Type B pancreatic cell (in vitro differentiated cells): Measurements from ENCODE around the gene CNN2. TPM values are rescaled to one million over a fixed set of nuclear protein-coding genes. Genes with fewer than 3 reads are reported as not detected.

ENCODE experiments used
- DNase-seq: peaks from one replicate; pipeline ENCODE4 v3.0.0; 2021; ENCODE audit warnings: mixed read lengths; ENCODE audit not compliant: unreplicated experiment; ENCODE audit errors: extremely low spot score
- H3K27ac Mint-ChIP-seq: 2 replicates; pipeline ENCODE4 v1.8.0; 2021; ENCODE audit warnings: mild to moderate bottlenecking, mixed read lengths
- H3K27me3 Mint-ChIP-seq: 2 replicates; pipeline ENCODE4 v1.8.0; 2021; ENCODE audit warnings: mixed read lengths
- H3K36me3 Mint-ChIP-seq: 2 replicates; pipeline ENCODE4 v1.8.0; 2021; ENCODE audit warnings: mixed read lengths
- H3K4me1 Mint-ChIP-seq: one replicate; pipeline ENCODE4 v1.8.0; 2021; ENCODE audit warnings: mixed read lengths; ENCODE audit not compliant: unreplicated experiment
- H3K4me3 Mint-ChIP-seq: 2 replicates; pipeline ENCODE4 v1.8.0; 2021; ENCODE audit warnings: mild to moderate bottlenecking, mixed read lengths
- H3K9me3 Mint-ChIP-seq: 2 replicates; pipeline ENCODE4 v1.8.0; 2021; ENCODE audit warnings: mixed read lengths
- total RNA-seq: library from RNA; stranded (reverse); gene quantifications from 2 replicates; pipeline ENCODE4 v1.2.1, GENCODE V29; 2021; ENCODE audit warnings: low replicate concordance
- TF ChIP-seq, protein P1 (sequence below): fragments of 200-600 bp; sonication (generic); conservative IDR thresholded peaks from 2 replicates; pipeline ENCODE4 v1.5.0; 2021; ENCODE audit warnings: antibody characterized with exemption, mild to moderate bottlenecking

CNN2 gene
- total RNA-seq, 1 donor from 2014 or later: 276 TPM

DNA sequence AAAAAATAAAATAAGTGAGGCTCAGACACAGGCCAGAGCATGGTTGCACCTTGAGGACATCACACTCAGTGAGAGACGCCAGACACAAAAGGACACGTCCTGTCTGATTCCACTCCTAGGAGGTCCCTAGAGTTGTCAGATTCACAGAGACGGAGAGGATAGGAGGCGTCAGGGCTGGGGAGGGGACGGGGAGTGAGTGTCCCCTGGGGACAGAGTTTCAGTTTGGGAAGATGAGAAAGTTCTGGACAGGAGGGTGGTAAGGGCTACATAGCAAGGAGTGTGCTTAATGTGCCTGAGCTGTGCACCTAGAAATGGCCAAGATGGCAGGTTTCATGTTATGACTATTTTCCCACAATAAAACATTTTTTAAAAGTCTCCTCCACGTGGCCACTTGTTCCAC lies 28.3 kb upstream of the CNN2 start:
- no peak for DNase-seq
- H3K9me3 Mint-ChIP-seq: no peaks in the 10 kb centered on the region
- H3K27me3 Mint-ChIP-seq: peaks cover 52% of the 10 kb centered on the region
- no peaks in the 10 kb centered on the region for H3K36me3 Mint-ChIP-seq
- TF ChIP-seq, protein P1, sequence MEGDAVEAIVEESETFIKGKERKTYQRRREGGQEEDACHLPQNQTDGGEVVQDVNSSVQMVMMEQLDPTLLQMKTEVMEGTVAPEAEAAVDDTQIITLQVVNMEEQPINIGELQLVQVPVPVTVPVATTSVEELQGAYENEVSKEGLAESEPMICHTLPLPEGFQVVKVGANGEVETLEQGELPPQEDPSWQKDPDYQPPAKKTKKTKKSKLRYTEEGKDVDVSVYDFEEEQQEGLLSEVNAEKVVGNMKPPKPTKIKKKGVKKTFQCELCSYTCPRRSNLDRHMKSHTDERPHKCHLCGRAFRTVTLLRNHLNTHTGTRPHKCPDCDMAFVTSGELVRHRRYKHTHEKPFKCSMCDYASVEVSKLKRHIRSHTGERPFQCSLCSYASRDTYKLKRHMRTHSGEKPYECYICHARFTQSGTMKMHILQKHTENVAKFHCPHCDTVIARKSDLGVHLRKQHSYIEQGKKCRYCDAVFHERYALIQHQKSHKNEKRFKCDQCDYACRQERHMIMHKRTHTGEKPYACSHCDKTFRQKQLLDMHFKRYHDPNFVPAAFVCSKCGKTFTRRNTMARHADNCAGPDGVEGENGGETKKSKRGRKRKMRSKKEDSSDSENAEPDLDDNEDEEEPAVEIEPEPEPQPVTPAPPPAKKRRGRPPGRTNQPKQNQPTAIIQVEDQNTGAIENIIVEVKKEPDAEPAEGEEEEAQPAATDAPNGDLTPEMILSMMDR: no peak
- H3K4me1 Mint-ChIP-seq: peaks cover 5% of the 10 kb centered on the region
- H3K27ac Mint-ChIP-seq: no peak overlapping the region
- peak overlapping the region; percentile 65 for H3K4me3 Mint-ChIP-seq

DNA sequence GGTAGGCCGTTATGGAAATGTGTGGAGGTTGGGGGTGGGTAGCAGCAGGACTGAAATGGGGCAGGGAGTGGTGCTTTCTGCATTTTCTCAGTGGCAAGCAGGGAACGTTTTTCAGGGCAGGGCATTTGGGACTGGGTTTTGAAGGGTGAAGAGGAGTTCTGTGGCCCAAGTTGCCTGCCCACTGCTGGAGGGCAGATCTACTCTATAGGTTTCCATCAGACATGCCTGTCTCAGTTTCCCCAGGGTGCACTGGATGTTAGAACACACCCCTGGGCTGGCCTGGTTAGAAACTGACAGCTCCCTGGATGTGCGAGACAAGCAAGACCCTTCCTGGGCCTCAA lies 27.1 kb upstream of the CNN2 start:
- Mint-ChIP-seq H3K4me1 (peaks cover 5% of the 10 kb centered on the region), H3K9me3 (no peaks in the 10 kb centered on the region), H3K27me3 (peaks cover 52% of the 10 kb centered on the region), H3K36me3 (no peaks in the 10 kb centered on the region), H3K27ac (no peak overlapping the region), H3K4me3 (peak overlapping the region; percentile 76)
- no peak for DNase-seq
- TF ChIP-seq, protein P1: no peak

DNA sequence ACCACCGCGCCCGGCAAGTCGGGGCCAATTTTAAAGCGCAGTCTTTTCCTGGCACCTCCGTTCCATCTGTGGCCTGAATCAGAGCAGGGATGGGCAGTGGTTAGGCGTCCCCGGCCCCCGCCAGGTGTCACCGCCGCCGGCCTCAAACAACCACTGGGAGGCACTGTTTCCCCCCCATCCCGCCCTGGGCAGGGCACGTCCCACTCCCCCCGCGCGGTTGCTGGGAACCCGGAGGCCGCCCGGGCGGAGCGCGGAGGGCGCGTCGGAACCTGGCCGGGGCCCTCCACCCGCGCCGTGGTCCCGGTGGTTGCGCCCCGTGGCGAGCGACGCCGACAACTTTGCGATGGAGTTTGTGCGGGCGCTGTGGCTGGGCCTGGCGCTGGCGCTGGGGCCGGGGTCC lies 26.3 kb upstream of the CNN2 start, which contains the start of gene GRIN3B:
TSS of gene GRIN3B (plus strand) at position 325 of the 400 bp plus-strand sequence. CDS start at position 344, 19 bp downstream.
- Mint-ChIP-seq H3K36me3 (no peaks in the 10 kb centered on the region), H3K27ac (no peak within 1 kb of the TSS), H3K27me3 (peaks cover 53% of the 10 kb centered on the region)

DNA sequence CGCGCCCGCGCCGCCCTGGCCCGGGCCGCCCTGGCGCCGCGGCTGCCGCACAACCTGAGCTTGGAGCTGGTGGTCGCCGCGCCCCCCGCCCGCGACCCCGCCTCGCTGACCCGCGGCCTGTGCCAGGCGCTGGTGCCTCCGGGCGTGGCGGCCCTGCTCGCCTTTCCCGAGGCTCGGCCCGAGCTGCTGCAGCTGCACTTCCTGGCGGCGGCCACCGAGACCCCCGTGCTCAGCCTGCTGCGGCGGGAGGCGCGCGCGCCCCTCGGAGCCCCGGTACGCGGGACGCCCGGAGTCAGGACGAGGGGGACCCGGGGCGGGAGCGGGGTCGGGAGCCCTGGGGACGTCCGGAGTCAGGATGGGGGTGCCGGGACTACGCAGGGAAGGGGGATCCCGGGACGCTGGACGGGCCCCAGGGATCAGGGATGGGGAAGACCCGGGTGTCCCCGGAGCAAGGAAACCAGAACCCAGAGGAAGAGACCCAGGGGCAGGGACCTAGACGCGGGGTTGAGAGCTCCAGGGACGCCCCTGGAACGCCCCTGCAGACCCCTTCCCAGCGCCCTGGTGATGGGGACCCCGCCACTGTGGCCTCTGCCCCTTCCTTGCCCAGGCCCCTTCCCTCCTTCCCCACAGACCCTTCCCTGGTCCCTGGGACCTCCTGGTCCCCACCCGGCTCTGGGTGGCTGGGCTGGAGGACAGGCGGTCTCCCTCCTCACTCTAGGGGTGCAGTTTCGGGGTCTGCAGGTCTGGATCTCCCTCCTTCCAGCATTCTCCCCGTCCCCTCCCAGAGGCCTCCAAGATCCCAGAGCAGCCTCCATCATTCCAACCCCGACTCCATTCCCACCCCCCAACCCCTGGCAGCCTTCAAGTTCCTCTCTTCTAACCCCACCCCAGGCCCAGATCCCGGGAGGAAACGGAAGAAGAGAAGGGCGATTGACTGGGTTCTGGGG lies 25.5 kb upstream of the CNN2 start:
- DNase-seq: no peak
- H3K9me3 Mint-ChIP-seq: no peaks in the 10 kb centered on the region
- H3K4me3 Mint-ChIP-seq: peak overlapping the region; percentile 65
- no peaks in the 10 kb centered on the region for H3K36me3 Mint-ChIP-seq
- H3K4me1 Mint-ChIP-seq: peaks cover 5% of the 10 kb centered on the region
- H3K27me3 Mint-ChIP-seq: peaks cover 53% of the 10 kb centered on the region
- TF ChIP-seq, protein P1: no peak
- no peak overlapping the region for H3K27ac Mint-ChIP-seq

More for the DNA sequence above, 26.3 kb upstream of the CNN2 start, which contains the start of gene GRIN3B:
- peak within 1 kb of the TSS; percentile 76 for H3K4me3 Mint-ChIP-seq
- H3K9me3 Mint-ChIP-seq: no peaks in the 10 kb centered on the region
- TF ChIP-seq, protein P1: peak; percentile 74
- no peak for DNase-seq
- H3K4me1 Mint-ChIP-seq: peaks cover 5% of the 10 kb centered on the region

DNA sequence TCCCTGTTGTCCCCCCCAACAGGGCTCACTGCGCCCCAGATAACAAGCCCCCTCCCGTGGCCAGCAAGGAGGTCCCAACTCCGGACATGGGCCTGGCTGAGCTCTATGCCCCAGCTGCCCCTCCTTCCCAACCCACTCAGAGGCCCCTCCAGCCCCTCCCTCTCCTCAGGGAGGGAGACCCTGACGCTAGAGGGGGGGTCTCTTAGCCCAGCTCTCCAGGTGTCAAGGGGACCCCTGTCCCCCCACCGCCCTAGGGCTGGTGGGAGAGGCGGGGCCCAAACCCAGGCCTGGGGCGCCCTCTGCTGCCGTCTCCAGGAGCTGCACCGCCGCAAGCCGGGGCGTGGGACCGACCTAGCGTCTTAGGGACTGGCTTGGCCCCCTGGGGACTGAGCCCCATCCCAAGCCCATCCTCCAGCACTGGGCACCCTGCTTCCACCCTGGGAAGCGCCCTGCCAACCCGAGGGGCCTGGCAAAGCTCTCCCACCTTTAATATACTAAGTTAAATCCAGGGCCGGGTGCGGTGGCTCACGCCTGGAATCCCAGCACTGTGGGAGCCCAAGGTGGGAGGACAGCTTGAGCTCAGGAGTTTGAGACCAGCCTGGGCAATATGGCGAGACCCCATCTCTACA lies 24.8 kb upstream of the CNN2 start:
- Mint-ChIP-seq H3K9me3 (no peaks in the 10 kb centered on the region), H3K27ac (no peak overlapping the region), H3K4me1 (peaks cover 5% of the 10 kb centered on the region), H3K4me3 (peak overlapping the region; percentile 65), H3K36me3 (peaks cover 2% of the 10 kb centered on the region), H3K27me3 (peaks cover 46% of the 10 kb centered on the region)
- no peak for DNase-seq
- TF ChIP-seq, protein P1: peak; percentile 95
